Liver (tissue), 9 donors: ENCODE data around the gene CFAP73. TPM values are rescaled to one million over a fixed set of nuclear protein-coding genes. Genes with fewer than 3 reads are reported as not detected.

Experiments
- DNase-seq: peaks from one replicate; pipeline ENCODE4 v3.0.0-alpha.2; 2017; ENCODE audit warnings: low spot score
- H3K27ac ChIP-seq, 2 donors: one replicate each; pipeline ENCODE4 v1.7.0; 2013; ENCODE audit warnings: inconsistent platforms in 2 of 2, low read length in 2 of 2, control low read depth in 1 of 2, low read depth in 1 of 2, mild to moderate bottlenecking in 1 of 2
- H3K27me3 ChIP-seq, 4 donors: one replicate each; pipeline versions ENCODE4 v1.6.1 to v1.7.0; 2013; ENCODE audit warnings: low read length in 3 of 4, inconsistent platforms in 1 of 4, mild to moderate bottlenecking in 1 of 4, moderate library complexity in 1 of 4; ENCODE audit not compliant: control insufficient read depth in 4 of 4, insufficient read depth in 4 of 4
- H3K36me3 ChIP-seq, 4 donors: one replicate each; pipeline versions ENCODE4 v1.6.1 to v1.7.0; 2013; ENCODE audit warnings: low read length in 3 of 4, mild to moderate bottlenecking in 3 of 4, low read depth in 1 of 4, moderate library complexity in 1 of 4; ENCODE audit not compliant: control insufficient read depth in 4 of 4, insufficient read depth in 3 of 4
- H3K4me1 ChIP-seq, 4 donors: one replicate each; pipeline versions ENCODE4 v1.6.1 to v1.7.0; 2013; ENCODE audit warnings: low read length in 3 of 4, mild to moderate bottlenecking in 3 of 4, moderate library complexity in 1 of 4; ENCODE audit not compliant: control insufficient read depth in 4 of 4, insufficient read depth in 4 of 4
- H3K4me3 ChIP-seq, 3 donors: one replicate each; pipeline versions ENCODE4 v1.6.1 to v1.7.0; 2013; ENCODE audit warnings: low read length in 3 of 3, control low read depth in 1 of 3, low read depth in 1 of 3, mild to moderate bottlenecking in 1 of 3
- H3K9ac ChIP-seq, 2 donors: one replicate each; pipeline ENCODE4 v1.7.0; 2013; ENCODE audit warnings: low read length in 2 of 2, mild to moderate bottlenecking in 2 of 2, moderate library complexity in 2 of 2, control low read depth in 1 of 2, low read depth in 1 of 2
- H3K9me3 ChIP-seq, 4 donors: one replicate each; pipeline versions ENCODE4 v1.6.1 to v1.7.0; 2013; ENCODE audit warnings: low read length in 3 of 4; ENCODE audit not compliant: control insufficient read depth in 4 of 4
- ATF3 ChIP-seq: IDR thresholded peaks from 2 replicates; pipeline ENCODE4 v1.6.1; 2016; ENCODE audit warnings: antibody characterized with exemption
- CTCF ChIP-seq: fragments of 150-350 bp; IDR thresholded peaks from 2 replicates; pipeline ENCODE4 v1.5.1; 2017; ENCODE audit warnings: improper control_type of control experiment, low read depth, low read length; ENCODE audit not compliant: missing input control
- EGR1 ChIP-seq, 2 donors: IDR thresholded peaks; 2 replicates each; pipeline ENCODE4 v1.6.1; 2016 to 2018; ENCODE audit warnings: antibody characterized with exemption in 2 of 2, low read depth in 2 of 2
- FOXA1 ChIP-seq: IDR thresholded peaks from 2 replicates; pipeline ENCODE4 v1.6.1; 2016; ENCODE audit warnings: antibody characterized with exemption
- FOXA2 ChIP-seq: IDR thresholded peaks from 2 replicates; pipeline ENCODE4 v1.6.1; 2016; ENCODE audit warnings: antibody characterized with exemption
- GABPA ChIP-seq, 2 donors: IDR thresholded peaks in 1 of 2; conservative IDR thresholded peaks in 1 of 2; 2 replicates each; pipeline ENCODE4 v1.6.1; 2016; ENCODE audit warnings: antibody characterized with exemption in 2 of 2, mild to moderate bottlenecking in 1 of 2, moderate library complexity in 1 of 2
- HNF4A ChIP-seq, 2 donors: conservative IDR thresholded peaks; 2 replicates each; pipeline ENCODE4 v1.6.1; 2016; ENCODE audit warnings: antibody characterized with exemption in 2 of 2, mild to moderate bottlenecking in 2 of 2
- HNF4G ChIP-seq: IDR thresholded peaks from 2 replicates; pipeline ENCODE4 v1.6.1; 2016; ENCODE audit warnings: antibody characterized with exemption
- JUND ChIP-seq, 2 donors: IDR thresholded peaks; 2 replicates each; pipeline ENCODE4 v1.6.1; 2016; ENCODE audit warnings: antibody characterized with exemption in 2 of 2
- MAX ChIP-seq: IDR thresholded peaks from 2 replicates; pipeline ENCODE4 v1.6.1; 2016; ENCODE audit warnings: antibody characterized with exemption
- NR2F2 ChIP-seq: IDR thresholded peaks from 2 replicates; pipeline ENCODE4 v1.6.1; 2016; ENCODE audit warnings: antibody characterized with exemption
- RAD21 ChIP-seq, 2 donors: IDR thresholded peaks; 2 replicates each; pipeline ENCODE4 v1.6.1; 2016; ENCODE audit warnings: antibody characterized with exemption in 2 of 2, mild to moderate bottlenecking in 2 of 2
- REST ChIP-seq: IDR thresholded peaks from 2 replicates; pipeline ENCODE4 v1.6.1; 2016; ENCODE audit warnings: antibody characterized with exemption, mild to moderate bottlenecking
- RXRA ChIP-seq, 2 donors: IDR thresholded peaks; 2 replicates each; pipeline ENCODE4 v1.6.1; 2017 to 2018; ENCODE audit warnings: antibody characterized with exemption in 2 of 2, mild to moderate bottlenecking in 1 of 2
- SP1 ChIP-seq: IDR thresholded peaks from 2 replicates; pipeline ENCODE4 v1.6.1; 2018; ENCODE audit warnings: antibody characterized with exemption, mild to moderate bottlenecking
- TAF1 ChIP-seq: conservative IDR thresholded peaks from 2 replicates; pipeline ENCODE4 v1.6.1; 2016; ENCODE audit warnings: antibody characterized with exemption, mild to moderate bottlenecking
- YY1 ChIP-seq: IDR thresholded peaks from 2 replicates; pipeline ENCODE4 v1.6.1; 2016; ENCODE audit warnings: antibody characterized with exemption, mild to moderate bottlenecking
- ZBTB33 ChIP-seq: IDR thresholded peaks from 2 replicates; pipeline ENCODE4 v1.6.1; 2016; ENCODE audit warnings: antibody characterized with exemption
- WGBS: extraction: QIAGEN DNeasy Blood & Tissue Kit; methylation state at CpG from one replicate; pipeline ENCODE4 v1.1.7; 2013; 5-methylcytosine and 5-hydroxymethylcytosine counted together
- polyA plus RNA-seq, 2 donors: library from polyadenylated mRNA; stranded (reverse) in 1 of 2; unstranded in 1 of 2; fragments of 200-250 nt in 1 of 2; fragments of >200 nt in 1 of 2; fragmentation: Nextera tagmentation in 1 of 2; extraction: Ambion mirVana in 1 of 2; gene quantifications; one replicate each; pipeline versions ENCODE4 v1.2.1 to v1.2.3, GENCODE V29; 2013 to 2015
- total RNA-seq, 2 donors: library from RNA; depleted of rRNA; stranded (reverse); fragments of >200 nt; gene quantifications; one replicate each; pipeline ENCODE4 v1.2.3, GENCODE V29; 2014
- donor health status: healthy.
- donor health status: healthy.
- donor health status: healthy.
- donor health status: healthy.
- donor health status: healthy.

CFAP73 gene
- total and polyA plus RNA-seq, 4 donors: 0.18 to 0.19 TPM; not detected in 2

GRCh38 chr12:113108308-113108707 lies 41.2 kb upstream of the CFAP73 start:
- DNase-seq: no peak
- Histone ChIP-seq H3K4me1 (peaks cover 0 to 6% (median 1%) of the 10 kb centered on the region in 4 donors), H3K36me3 (no peaks in the 10 kb centered on the region), H3K4me3 (no peak overlapping the region), H3K9ac (no peak overlapping the region), H3K27me3 (no peaks in the 10 kb centered on the region), H3K27ac (no peak overlapping the region), H3K9me3 (no peaks in the 10 kb centered on the region)
- WGBS: 94% methylated on average over 4 of the region's 4 CpGs
- TF ChIP-seq ZBTB33 (no peak), FOXA2 (no peak), YY1 (no peak), ATF3 (no peak), HNF4A (conservative IDR thresholded peaks at IDR 0.05) (no peak), REST (no peak), RXRA (IDR thresholded peaks at IDR 0.05) (no peak), MAX (no peak), GABPA (IDR thresholded peaks at IDR 0.05 in 1 of 2, conservative IDR thresholded peaks at IDR 0.05 in 1 of 2) (no peak), TAF1 (no peak), HNF4G (no peak), EGR1 (IDR thresholded peaks at IDR 0.05; ENCODE audit: low read depth in 2 of 2) (no peak), SP1 (no peak), RAD21 (IDR thresholded peaks at IDR 0.05) (no peak), NR2F2 (no peak)

GRCh38 chr12:113109360-113109759 lies 40.2 kb upstream of the CFAP73 start:
- no peaks in the 10 kb centered on the region for H3K9me3 ChIP-seq
- H3K27ac ChIP-seq: no peak overlapping the region
- no peaks in the 10 kb centered on the region for H3K4me1 ChIP-seq
- DNase-seq: no peak
- 91% methylated on average over 5 of the region's 5 CpGs for WGBS
- H3K27me3 ChIP-seq: no peaks in the 10 kb centered on the region
- no peak overlapping the region for H3K4me3 ChIP-seq
- no peaks in the 10 kb centered on the region for H3K36me3 ChIP-seq
- H3K9ac ChIP-seq: no peak overlapping the region
- TF ChIP-seq TAF1 (no peak), ATF3 (no peak), RAD21 (IDR thresholded peaks at IDR 0.05) (no peak), NR2F2 (no peak), FOXA1 (no peak), HNF4G (no peak), EGR1 (IDR thresholded peaks at IDR 0.05; ENCODE audit: low read depth in 2 of 2) (no peak), ZBTB33 (no peak), CTCF (no peak), FOXA2 (no peak), JUND (IDR thresholded peaks at IDR 0.05) (no peak), GABPA (IDR thresholded peaks at IDR 0.05 in 1 of 2, conservative IDR thresholded peaks at IDR 0.05 in 1 of 2) (no peak), RXRA (IDR thresholded peaks at IDR 0.05) (no peak), MAX (no peak), YY1 (no peak), HNF4A (conservative IDR thresholded peaks at IDR 0.05) (no peak), SP1 (no peak)
